HG03039 (cell line): Measurements from ENCODE around the gene EYA3.

Experiments
- ATAC-seq: cut with Tn5 transposase; IDR thresholded peaks from one replicate; pipeline ENCODE4 v1.9.1; 2021; ENCODE audit warnings: mild to moderate bottlenecking, moderate library complexity; ENCODE audit not compliant: unreplicated experiment

Gene EYA3

GRCh38 chr1:28088168-28088961 is at the start of gene EYA3:
EYA3 (minus strand) TSS chr1:28088610; CDS start chr1:28058026, 30,584 bp downstream.
- ATAC-seq = peak; percentile 80

DNA sequence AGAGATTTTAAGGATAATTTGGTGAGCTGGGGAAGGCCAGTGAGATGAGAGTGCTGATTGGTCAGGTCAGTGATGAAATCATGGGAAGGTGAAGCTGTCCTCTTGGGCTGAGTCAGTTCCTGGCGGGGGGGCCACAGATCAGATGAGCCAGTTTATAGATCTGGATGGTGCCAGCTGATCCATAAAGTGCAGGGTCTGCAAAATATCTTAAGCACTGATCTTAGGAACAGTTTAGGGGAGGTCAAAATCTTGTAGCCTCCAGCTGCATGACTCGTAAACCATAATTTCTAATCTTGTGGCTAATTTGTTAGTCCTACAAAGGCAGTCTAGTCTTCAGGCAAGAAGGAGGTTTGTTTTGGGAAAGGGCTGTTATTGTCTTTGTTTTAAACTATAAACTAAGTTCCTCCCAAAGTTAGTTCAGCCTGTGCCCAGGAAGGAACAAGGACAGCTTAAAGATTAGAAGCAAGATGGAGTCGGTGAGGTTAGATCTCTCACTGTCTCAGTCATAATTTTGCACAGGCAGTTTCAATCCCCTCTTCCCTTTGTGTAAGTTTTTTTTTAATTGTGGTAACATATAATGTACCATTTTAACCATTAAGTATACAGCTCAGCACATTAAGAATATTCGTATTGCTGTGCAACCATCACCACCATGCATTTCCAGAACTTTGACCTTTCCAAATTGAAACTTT is 48.7 kb upstream of the EYA3 start:
- no peak for ATAC-seq

GRCh38 chr1:28136169-28136921 is 47.9 kb upstream of the EYA3 start:
- no peak for ATAC-seq

DNA sequence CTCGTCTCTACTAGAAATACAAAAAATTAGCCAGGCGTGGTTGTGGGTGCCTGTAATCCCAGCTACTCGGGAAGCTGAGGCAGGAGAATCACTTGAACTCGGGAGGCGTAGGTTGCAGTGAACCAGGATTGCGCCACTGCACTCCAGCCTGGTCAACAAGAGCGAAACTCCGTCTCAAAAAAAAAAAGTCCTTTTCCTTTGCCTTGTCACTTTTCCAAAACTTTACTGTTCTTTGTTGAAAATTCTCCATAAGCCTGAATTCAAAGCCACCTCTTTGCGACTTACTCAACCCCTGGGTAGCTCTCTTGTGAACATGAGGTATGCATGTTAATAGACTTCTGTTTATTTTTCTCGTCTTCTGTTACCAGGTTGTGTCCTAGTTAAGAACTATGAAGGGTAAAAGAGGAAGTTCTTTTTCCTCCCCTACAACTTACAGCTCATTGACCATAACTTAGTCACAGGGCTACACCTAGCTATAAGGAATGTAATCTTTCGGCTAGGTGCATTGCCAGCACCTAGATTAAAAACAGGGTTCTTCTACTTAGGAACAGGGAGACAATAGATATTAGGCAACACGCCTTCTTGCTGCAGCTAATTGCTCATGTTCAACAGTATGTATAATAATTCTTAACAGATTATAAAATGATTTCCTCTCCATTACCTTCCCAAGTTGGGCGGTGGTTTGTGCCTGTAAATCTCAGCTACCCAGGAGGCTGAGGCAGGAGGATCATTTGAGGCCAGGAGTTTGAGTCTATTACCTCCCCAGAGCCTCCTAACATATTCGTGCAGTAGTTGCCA is 47.2 kb upstream of the EYA3 start:
- ATAC-seq = no peak

GRCh38 chr1:28134651-28135207 is 46.3 kb upstream of the EYA3 start:
- ATAC-seq = no peak

GRCh38 chr1:28132171-28133167 is 44.1 kb upstream of the EYA3 start:
- ATAC-seq = no peak

DNA sequence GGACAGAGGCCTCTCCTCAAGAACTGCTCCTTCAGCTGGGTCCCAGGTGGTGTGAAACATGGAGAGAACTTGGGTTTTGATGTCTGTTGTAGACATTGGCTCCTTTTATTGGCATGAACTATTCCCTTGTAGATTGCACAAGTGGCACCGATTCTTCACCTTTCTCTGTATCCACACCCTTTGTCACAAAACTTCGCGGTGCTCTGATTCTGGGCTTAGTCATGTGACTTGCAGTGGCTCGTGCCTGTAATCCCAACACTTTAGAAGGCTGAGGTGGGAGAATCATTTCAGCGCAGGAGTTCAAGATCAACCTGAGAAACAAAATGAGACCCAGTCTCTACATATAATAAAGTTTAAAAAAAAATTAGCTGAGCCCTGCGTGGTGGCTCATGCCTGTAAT is 42.5 kb upstream of the EYA3 start:
- no peak for ATAC-seq

GRCh38 chr1:28129150-28129549 is 40.7 kb upstream of the EYA3 start:
- ATAC-seq = no peak

DNA sequence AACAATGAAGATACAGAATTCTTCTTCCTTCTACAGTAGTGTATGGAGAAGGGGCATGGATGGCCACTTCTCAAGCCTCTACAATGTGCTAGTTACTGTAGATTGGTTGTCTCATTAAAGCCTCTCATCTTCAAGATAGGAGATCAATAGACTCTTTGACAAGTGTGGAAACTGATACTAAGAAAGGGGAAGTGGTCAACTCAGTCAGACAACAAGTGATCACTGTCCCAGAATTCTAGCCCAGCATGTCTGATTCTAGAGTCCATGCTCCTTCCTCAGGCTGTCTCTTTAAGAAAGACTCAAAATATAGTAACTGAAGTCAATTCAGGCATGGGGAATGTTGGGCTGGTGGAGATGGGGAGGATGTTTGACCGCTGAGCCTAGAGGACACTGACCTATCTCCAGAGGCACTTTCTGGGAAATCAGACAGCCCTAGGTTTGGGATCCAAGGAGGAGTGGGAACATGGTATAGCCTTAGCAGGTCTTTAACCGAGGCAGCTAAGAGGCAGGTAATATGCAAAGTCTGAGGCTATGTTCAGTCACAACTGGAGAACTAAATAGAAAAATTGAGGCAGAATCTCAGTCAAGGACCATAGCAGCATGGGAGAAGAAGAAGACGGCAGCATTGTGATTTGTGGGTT is 39.3 kb upstream of the EYA3 start:
- peak; percentile 60 for ATAC-seq

DNA sequence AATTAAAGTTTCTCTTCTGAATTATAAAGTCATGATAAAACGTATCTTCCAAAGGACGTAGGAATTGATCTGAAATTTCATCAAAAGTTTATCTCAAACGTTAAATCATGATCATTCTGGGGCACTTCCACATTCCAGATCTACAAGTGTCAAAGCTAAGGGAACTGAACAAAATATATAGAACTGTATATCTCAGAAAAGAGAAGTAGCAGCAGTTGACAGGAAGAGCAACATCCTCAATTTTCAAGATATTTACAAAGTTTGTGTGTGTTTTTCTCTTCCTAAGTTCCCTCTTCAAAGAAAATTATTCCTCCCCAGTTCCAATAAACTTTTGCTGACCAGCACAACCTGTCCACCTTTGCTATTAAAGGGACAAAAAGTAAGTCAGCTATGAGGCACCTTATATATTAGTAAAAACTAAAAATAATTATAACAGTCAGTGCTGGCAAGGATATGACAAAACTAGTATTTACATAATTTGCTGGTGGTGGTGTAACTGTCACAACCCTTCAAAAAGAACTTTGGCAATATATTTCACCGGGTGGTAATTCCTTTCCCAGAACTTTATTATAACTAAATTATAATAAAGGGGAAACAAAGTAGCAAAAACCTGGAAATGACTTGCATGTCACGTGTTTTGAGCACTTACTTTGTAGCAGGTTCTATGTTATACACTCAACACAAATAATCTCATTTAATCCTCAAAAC is 38.5 kb upstream of the EYA3 start:
- no peak for ATAC-seq

DNA sequence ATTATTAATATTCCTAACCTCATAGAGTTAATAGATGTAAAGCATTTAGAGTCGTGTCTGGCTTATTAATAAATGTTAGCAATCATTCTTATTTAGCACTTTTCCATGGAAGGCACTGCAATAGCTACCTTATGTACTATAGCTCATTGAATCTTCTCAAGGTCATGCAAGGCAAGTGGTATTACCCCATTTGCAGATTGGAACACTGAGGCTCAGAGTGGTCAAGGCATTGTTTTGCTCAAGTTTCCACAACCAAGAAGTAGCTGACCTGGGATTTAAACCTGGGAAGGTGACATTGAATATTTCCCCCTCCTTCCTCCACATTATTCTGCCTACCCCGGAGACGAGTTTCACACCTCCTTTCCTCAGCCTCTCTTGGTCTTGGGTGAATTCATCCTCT is 37.8 kb upstream of the EYA3 start:
- no peak for ATAC-seq

DNA sequence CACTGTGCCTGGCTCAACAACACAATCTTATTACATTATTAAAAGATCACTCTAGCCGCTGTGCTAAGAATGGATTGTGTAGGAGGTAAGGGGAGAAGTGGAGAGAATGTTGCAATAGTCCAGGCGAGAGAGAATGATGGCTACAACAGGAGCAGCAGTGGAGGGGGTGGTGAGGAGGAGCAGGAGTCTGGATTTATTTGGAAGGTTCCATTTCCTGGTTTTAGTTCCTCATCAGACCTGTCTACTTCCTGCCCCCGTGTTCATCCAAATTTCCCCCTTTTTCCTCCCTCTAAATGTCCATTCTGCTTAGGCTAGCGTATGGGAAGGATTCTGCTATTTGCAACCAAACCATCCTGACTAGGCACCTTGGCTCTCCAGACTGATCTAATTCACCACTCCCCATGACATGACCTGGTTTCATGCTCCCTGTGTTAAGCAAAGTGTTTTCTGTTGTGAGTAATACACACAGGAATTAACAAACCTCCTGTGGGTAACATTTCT is 35.1 kb upstream of the EYA3 start:
- no peak for ATAC-seq

- no peak for ATAC-seq
Observed at GRCh38 chr1:28122183-28122582, 33.8 kb upstream of the EYA3 start.

DNA sequence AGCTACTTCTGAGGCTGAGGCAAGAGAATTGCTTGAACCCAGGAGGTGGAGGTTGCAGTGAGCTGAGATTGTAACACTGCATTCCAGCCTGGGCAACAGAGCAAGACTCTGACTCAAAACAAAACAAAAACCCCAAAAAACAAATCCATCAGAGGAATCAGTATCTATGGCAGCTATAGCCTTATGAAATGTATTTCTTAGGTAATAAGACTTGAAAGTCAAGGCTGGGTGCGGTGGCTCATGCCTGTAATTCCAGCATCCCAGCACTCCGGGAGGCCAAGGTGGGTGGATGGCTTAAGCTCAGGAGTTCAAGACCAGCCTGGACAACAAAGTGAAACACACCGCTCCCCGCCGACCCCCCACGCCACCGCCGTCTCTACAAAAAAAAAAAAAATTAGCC is 31.1 kb upstream of the EYA3 start:
- ATAC-seq = no peak

GRCh38 chr1:28118640-28119307 is 30.4 kb upstream of the EYA3 start:
- ATAC-seq = no peak

- ATAC-seq = no peak
Observed at GRCh38 chr1:28115267-28115666, 26.9 kb upstream of the EYA3 start.

- ATAC-seq = no peak
Observed at GRCh38 chr1:28114844-28115243, 26.4 kb upstream of the EYA3 start.

DNA sequence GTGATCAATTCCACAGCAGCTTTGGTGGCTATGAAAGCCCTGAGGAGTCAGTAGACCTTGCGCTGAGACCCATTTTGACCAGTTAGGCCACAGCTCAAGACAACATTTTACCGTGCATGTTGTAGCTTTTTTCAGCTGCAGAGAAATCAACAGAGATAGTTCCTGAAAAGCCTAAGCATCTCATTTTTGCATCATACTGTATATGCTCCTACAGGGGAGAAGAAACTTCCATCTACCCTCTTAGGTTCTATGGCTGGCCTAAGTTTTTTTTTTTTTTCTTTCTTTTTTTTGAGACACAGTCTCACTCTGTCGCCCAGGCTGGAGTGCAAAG is 24.8 kb upstream of the EYA3 start:
- no peak for ATAC-seq
